ENCODE measurements around the gene ITK.
"Not testable (repeated sequence)": the region's sequence is repeated elsewhere in the genome, so short reads cannot be mapped to it uniquely, and the experiment has no call there.

ITK gene

DNA sequence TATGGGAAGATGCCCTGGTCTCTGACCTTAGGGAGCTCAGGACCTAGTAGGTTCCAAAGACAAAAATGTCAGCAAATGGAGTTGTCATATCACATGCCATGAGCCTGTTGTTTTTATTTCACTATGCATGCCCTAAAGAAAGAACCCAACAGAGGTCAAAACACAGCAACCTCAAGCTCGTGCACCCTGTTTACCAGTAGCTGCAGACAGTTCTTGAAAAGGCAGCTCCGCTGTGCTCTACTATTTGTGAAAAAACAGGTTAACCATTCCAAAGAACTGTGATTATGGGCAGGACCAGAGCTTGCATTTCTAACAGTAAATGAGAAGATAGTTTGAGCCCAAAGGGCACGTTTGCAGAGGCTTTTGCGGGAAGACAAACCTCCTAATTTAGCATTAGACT is 22.8 kb downstream of the ITK start:
- Histone ChIP-seq H3K36me3 (ENCODE audit: insufficient read depth, low read length) (peaks cover 15% of the 10 kb centered on the region; the same call in 1 of the 2 replicates), H3K9ac (ENCODE audit: low read depth, low read length, poor library complexity, severe bottlenecking) (no peak overlapping the region), H3K79me2 (ENCODE audit: insufficient read depth, low read length) (peaks cover 86% of the 10 kb centered on the region)

GRCh38 chr5:157204765-157205164 is 24.1 kb downstream of the ITK start:
- Histone ChIP-seq H4K20me1 (ENCODE audit: insufficient read depth, low read length, poor library complexity, severe bottlenecking) (peaks cover 18% of the 10 kb centered on the region), H3K9me3 (ENCODE audit: insufficient read depth, low read depth, low read length) (no peaks in the 10 kb centered on the region), H2AFZ (ENCODE audit: low read length) (no peak overlapping the region), H3K79me2 (ENCODE audit: insufficient read depth, low read length) (peaks cover 75% of the 10 kb centered on the region), H3K4me1 (ENCODE audit: insufficient read depth, low read length, poor library complexity, severe bottlenecking) (no peaks in the 10 kb centered on the region), H3K36me3 (ENCODE audit: insufficient read depth, low read length) (peaks cover 24% of the 10 kb centered on the region; the same call in 1 of the 2 replicates), H3K27me3 (ENCODE audit: insufficient read depth, low read length, poor library complexity, severe bottlenecking) (no peaks in the 10 kb centered on the region), H3K4me2 (ENCODE audit: low read depth, low read length, poor library complexity, severe bottlenecking) (no peak overlapping the region), H3K4me3 (ENCODE audit: low read length, poor library complexity, severe bottlenecking) (no peak overlapping the region), H3F3A (ENCODE audit: low read depth) (no peaks in the 10 kb centered on the region), H3K9me2 (replicated peaks; ENCODE audit: low read depth, low read length) (no peaks in the 10 kb centered on the region), H3K9ac (ENCODE audit: low read depth, low read length, poor library complexity, severe bottlenecking) (no peak overlapping the region)
- TF ChIP-seq CTCF (conservative IDR thresholded peaks at IDR 0.05; ENCODE audit: low read length) = no peak

More for the DNA sequence above, 22.8 kb downstream of the ITK start:
- Histone ChIP-seq H3F3A (ENCODE audit: low read depth) (no peaks in the 10 kb centered on the region), H4K20me1 (ENCODE audit: insufficient read depth, low read length, poor library complexity, severe bottlenecking) (peaks cover 24% of the 10 kb centered on the region), H3K4me3 (ENCODE audit: low read length, poor library complexity, severe bottlenecking) (no peak overlapping the region), H2AFZ (ENCODE audit: low read length) (no peak overlapping the region), H3K4me1 (ENCODE audit: insufficient read depth, low read length, poor library complexity, severe bottlenecking) (peaks cover under 1% of the 10 kb centered on the region), H3K4me2 (ENCODE audit: low read depth, low read length, poor library complexity, severe bottlenecking) (peak overlapping the region; percentile 13), H3K27me3 (ENCODE audit: insufficient read depth, low read length, poor library complexity, severe bottlenecking) (no peaks in the 10 kb centered on the region), H3K9me3 (ENCODE audit: insufficient read depth, low read depth, low read length) (no peaks in the 10 kb centered on the region), H3K9me2 (replicated peaks; ENCODE audit: low read depth, low read length) (no peaks in the 10 kb centered on the region)
- no peak for TF ChIP-seq EZH2phosphoT487 (IDR thresholded peaks at IDR 0.05; ENCODE audit: borderline replicate concordance)
- no peak for TF ChIP-seq CTCF (conservative IDR thresholded peaks at IDR 0.05; ENCODE audit: low read length)

DNA sequence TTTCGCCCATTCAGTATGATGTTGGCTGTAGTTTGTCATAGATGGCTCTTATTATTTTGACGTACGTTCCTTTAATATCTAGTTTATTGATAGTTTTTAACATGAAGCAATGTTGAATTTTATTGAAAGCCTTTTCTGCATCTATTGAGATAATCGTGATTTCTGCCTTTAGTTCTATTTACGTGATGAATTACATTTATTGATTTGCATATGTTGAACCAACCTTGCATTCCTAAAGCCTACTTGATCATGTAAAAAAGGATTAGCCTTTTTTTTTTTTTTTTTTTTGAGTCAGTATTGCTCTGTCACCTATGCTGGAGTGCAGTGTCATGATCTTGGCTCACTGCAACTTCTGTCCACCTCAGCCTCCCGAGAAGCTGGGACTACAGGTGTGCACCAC is 25.1 kb downstream of the ITK start:
- Histone ChIP-seq H3K4me1 (ENCODE audit: insufficient read depth, low read length, poor library complexity, severe bottlenecking) (no peaks in the 10 kb centered on the region), H3K79me2 (ENCODE audit: insufficient read depth, low read length) (peaks cover 65% of the 10 kb centered on the region), H3K9me3 (ENCODE audit: insufficient read depth, low read depth, low read length) (no peaks in the 10 kb centered on the region), H4K20me1 (ENCODE audit: insufficient read depth, low read length, poor library complexity, severe bottlenecking) (peaks cover 18% of the 10 kb centered on the region), H2AFZ (ENCODE audit: low read length) (no peak overlapping the region), H3K9me2 (replicated peaks; ENCODE audit: low read depth, low read length) (no peaks in the 10 kb centered on the region), H3K9ac (ENCODE audit: low read depth, low read length, poor library complexity, severe bottlenecking) (no peak overlapping the region), H3K4me3 (ENCODE audit: low read length, poor library complexity, severe bottlenecking) (no peak overlapping the region), H3K27me3 (ENCODE audit: insufficient read depth, low read length, poor library complexity, severe bottlenecking) (no peaks in the 10 kb centered on the region), H3F3A (ENCODE audit: low read depth) (no peaks in the 10 kb centered on the region), H3K36me3 (ENCODE audit: insufficient read depth, low read length) (peaks cover 24% of the 10 kb centered on the region; the same call in 1 of the 2 replicates), H3K4me2 (ENCODE audit: low read depth, low read length, poor library complexity, severe bottlenecking) (no peak overlapping the region)
- TF ChIP-seq CTCF (conservative IDR thresholded peaks at IDR 0.05; ENCODE audit: low read length) (no peak), EZH2phosphoT487 (IDR thresholded peaks at IDR 0.05; ENCODE audit: borderline replicate concordance) (no peak)

DNA sequence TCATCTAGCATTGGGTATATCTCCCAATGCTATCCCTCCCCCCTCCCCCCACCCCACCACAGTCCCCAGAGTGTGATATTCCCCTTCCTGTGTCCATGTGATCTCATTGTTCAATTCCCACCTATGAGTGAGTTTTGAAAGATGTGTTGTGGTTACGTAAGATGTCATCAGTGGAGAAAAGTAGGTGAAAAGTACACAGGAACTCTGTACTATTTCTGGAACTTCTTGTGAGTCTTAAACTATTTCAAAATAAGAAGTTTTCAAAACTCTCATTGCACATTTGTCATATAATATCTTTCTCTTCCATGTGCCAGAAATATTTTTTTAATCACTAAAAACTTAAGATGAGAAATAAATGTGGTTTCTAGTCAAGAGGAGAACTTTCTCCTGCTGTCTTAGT is 30.0 kb downstream of the ITK start:
- Histone ChIP-seq H3K79me2 (ENCODE audit: insufficient read depth, low read length) (peaks cover 23% of the 10 kb centered on the region), H3K36me3 (ENCODE audit: insufficient read depth, low read length) (peaks cover 72% of the 10 kb centered on the region; the same call in 1 of the 2 replicates)
- H3F3A ChIP-seq (ENCODE audit: low read depth); H2AFZ ChIP-seq (ENCODE audit: low read length); H3K4me1 ChIP-seq (ENCODE audit: insufficient read depth, low read length, poor library complexity, severe bottlenecking); H3K9ac ChIP-seq (ENCODE audit: low read depth, low read length, poor library complexity, severe bottlenecking); H3K27me3 ChIP-seq (ENCODE audit: insufficient read depth, low read length, poor library complexity, severe bottlenecking); H3K4me2 ChIP-seq (ENCODE audit: low read depth, low read length, poor library complexity, severe bottlenecking); H4K20me1 ChIP-seq (ENCODE audit: insufficient read depth, low read length, poor library complexity, severe bottlenecking); H3K9me2 ChIP-seq (replicated peaks; ENCODE audit: low read depth, low read length); H3K4me3 ChIP-seq (ENCODE audit: low read length, poor library complexity, severe bottlenecking); H3K9me3 ChIP-seq (ENCODE audit: insufficient read depth, low read depth, low read length): not testable (repeated sequence)

Measured in Loucy (cell line).